HG03378 (cell line): ENCODE data around the gene STAB1.

Experiments used
- ATAC-seq: cut with Tn5 transposase; IDR thresholded peaks from one replicate; pipeline ENCODE4 v1.9.1; 2021; ENCODE audit warnings: mild to moderate bottlenecking, moderate library complexity; ENCODE audit not compliant: unreplicated experiment

Gene STAB1

GRCh38 chr3:52503788-52504424, 8.8 kb downstream of the STAB1 start:
- ATAC-seq = no peak

GRCh38 chr3:52504977-52505376, 9.8 kb downstream of the STAB1 start:
- no peak for ATAC-seq

- ATAC-seq = no peak
Observed at GRCh38 chr3:52506266-52506966, 11.3 kb downstream of the STAB1 start.

GRCh38 chr3:52507359-52507758, 12.2 kb downstream of the STAB1 start:
- ATAC-seq = no peak

DNA sequence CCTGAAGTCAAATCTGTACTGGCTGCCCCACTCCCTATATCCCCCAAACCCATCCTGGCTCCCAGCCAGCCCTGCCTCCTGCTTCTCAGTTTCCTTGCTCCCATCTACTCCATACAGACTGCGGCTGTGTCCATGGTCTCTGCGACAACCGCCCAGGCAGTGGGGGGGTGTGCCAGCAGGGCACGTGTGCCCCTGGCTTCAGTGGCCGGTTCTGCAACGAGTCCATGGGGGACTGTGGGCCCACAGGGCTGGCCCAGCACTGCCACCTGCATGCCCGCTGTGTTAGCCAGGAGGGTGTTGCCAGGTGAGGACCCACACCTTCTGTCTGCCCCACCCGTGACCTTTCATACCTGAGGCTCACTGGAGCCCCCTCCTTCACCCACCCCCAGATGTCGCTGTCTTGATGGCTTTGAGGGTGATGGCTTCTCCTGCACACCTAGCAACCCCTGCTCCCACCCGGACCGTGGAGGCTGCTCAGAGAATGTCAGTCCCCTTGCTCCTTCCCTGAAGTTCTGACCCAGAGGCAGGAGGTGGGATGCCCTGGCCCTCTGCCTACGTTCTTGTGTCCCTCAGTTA, 14.7 kb downstream of the STAB1 start:
- no peak for ATAC-seq

DNA sequence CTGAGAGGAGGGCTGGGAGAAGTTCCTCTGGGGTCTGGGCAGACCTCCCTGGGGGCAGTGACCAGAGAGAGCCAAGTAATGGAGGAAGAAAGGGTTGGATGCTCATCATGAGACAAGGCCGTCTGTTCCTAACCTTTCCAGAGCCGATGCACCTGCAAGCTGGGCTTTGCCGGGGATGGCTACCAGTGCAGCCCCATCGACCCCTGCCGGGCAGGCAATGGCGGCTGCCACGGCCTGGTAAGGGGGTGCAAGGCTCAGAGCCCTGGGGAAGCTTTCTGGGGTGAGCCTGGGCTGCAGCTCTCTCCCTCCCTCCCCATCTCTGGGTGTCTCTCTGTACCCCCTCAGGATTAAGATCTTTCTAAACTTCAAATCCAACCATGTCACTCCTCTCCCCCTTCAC, 16.4 kb downstream of the STAB1 start:
- ATAC-seq = no peak

DNA sequence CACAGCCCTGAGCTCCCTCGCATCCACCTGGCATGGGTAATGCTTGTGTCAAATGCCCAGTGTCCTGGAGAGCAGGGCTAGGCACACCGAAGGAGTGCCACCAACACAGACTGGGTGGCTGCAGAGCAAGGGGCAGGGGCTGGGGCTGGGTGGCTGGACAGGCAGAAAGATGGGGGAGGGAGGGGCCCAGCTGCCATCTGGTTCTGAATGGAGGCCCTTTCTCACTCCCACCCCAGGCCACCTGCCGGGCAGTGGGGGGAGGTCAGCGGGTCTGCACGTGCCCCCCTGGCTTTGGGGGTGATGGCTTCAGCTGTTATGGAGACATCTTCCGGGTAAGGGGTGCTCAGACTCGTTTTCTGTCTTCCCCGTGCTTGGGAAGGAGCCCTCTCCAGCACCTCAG, 17.0 kb downstream of the STAB1 start:
- ATAC-seq = no peak

GRCh38 chr3:52512727-52513126, 17.6 kb downstream of the STAB1 start:
- ATAC-seq = no peak

DNA sequence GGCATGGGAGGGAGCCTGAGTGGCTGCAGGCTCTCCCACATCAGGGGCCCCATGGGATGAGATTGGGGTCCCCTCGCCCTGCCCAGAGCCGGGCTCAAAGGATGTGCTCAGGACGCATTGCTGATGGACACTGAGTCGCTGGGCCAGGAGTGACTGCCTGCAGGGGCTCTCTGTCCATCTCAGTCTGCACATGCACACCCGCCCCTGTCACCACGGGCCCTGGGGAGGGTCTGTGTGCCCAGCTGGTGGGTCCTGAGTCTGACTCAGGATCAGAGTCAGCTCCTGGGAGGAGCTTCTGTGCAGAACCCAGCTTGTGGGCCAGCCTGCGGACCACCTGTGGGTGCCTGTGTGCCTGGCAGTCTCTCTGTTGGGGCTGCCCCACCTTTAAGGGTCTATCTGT, 18.1 kb downstream of the STAB1 start:
- no peak for ATAC-seq

GRCh38 chr3:52514576-52514975, 19.4 kb downstream of the STAB1 start:
- no peak for ATAC-seq

- ATAC-seq = no peak
Observed at GRCh38 chr3:52515192-52515591, 20.1 kb downstream of the STAB1 start.

GRCh38 chr3:52516509-52517195, 21.5 kb downstream of the STAB1 start:
- ATAC-seq = no peak

DNA sequence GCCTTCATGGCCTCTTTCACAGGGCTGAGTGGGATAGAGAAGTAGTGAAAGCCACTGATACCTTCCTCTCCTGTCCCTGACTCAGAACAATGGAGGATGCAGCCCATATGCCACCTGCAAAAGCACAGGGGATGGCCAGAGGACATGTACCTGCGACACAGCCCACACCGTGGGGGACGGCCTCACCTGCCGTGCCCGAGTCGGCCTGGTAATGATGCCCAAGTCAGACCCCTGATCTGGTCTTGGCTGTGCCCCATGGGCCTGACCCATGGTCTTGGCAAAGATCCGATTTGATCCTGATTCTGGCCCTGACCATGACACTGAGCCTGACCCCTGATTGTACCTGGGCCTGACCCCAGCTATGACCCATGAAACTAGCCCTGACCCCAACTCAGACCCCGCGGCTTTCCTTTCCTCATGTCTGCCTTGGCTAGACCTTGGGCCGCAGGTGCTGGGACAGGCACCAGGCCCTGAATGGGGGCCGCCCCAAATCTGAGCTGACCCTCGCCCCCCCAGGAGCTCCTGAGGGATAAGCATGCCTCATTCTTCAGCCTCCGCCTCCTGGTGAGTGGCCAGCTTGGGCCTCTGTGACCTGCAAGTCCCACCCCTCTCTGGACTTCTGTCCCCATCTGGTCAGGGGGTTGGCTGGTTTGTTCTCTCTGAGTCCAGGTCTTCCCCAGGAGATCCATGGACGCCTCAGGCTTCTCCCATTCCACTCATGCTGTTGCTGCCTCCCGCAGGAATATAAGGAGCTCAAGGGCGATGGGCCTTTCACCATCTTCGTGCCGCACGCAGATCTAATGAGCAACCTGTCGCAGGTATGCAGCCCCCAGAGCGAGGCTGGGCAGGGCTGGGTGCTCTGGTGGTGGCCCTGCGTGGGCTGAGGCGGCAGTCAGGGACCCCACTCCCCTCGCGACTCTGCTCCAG, 22.9 kb downstream of the STAB1 start:
- no peak for ATAC-seq

GRCh38 chr3:52518723-52519444, 23.7 kb downstream of the STAB1 start:
- ATAC-seq = no peak

GRCh38 chr3:52519445-52520140, 24.5 kb downstream of the STAB1 start:
- ATAC-seq = no peak

- ATAC-seq = no peak
Observed at GRCh38 chr3:52520141-52520667, 25.1 kb downstream of the STAB1 start.

DNA sequence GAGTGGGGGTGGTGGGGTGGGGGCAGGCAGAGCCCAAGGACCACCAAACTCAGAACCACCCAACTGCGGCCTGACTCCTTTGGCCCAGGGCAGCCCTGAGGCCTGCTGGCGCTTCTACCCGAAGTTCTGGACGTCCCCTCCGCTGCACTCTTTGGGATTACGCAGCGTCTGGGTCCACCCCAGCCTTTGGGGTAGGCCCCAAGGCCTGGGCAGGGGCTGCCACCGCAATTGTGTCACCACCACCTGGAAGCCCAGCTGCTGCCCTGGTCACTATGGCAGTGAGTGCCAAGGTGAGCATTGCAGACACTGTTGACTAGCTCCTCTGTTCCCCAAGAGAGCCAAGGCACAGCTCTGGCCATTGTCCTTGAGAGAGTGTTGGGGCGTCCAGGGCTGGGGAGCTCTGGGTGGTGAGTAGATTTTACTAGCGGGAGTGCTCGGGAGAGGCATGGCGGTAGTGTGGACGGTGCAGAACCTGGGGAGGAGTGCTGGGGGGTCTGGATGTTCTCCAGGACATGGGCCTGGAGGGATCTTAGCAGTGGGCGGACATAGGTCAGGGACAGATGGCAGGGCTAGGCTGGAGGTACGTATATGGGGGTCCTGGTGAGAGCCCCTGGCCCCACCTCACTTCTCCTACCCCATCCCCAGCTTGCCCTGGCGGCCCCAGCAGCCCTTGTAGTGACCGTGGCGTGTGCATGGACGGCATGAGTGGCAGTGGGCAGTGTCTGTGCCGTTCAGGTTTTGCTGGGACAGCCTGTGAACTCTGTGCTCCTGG, 25.8 kb downstream of the STAB1 start:
- ATAC-seq = no peak

DNA sequence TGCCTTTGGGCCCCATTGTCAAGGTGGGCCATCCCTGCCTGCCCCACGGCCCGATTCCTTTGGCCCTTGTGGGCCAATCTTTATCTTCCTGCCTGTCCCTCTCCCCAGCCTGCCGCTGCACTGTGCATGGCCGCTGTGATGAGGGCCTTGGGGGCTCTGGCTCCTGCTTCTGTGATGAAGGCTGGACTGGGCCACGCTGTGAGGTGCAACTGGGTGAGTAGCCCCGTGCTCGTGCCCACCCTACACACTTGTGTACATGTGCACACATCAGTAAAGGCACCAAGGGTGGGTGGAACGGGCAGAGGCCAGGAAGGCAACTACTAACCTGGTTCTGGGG, 26.3 kb downstream of the STAB1 start:
- ATAC-seq = no peak
